Gastrocnemius medialis (tissue), 4 donors: ENCODE results near the gene LGALS9. TPM values are rescaled to one million over a fixed set of nuclear protein-coding genes. Genes with fewer than 3 reads are reported as not detected.

Experiments used
- ATAC-seq, 2 donors: fragments of 150-250 bp; one replicate each; pipeline ENCODE4 v1.9.1; 2016
- DNase-seq, 2 donors: peaks; one replicate each; pipeline ENCODE4 v3.0.0-alpha.2; 2019
- H3K27ac ChIP-seq, 4 donors: fragments of 200-600 bp; sonication (generic); 1 replicate in 1 of 4; 2 replicates in 3 of 4; pipeline ENCODE4 v1.5.1; 2016 to 2018; ENCODE audit warnings: mild to moderate bottlenecking in 2 of 4, moderate library complexity in 1 of 4
- H3K27me3 ChIP-seq, 3 donors: fragments of 200-600 bp; sonication (generic) in 2 of 3; 1 replicate in 1 of 3; 2 replicates in 2 of 3; pipeline versions ENCODE4 v1.5.1 to v1.6.0; 2016 to 2019; ENCODE audit warnings: mild to moderate bottlenecking in 1 of 3, moderate library complexity in 1 of 3
- H3K36me3 ChIP-seq, 2 donors: fragments of 200-600 bp; sonication (generic) in 1 of 2; one replicate each; pipeline ENCODE4 v1.5.1; 2017 to 2018
- H3K4me1 ChIP-seq, 2 donors: fragments of 200-600 bp; sonication (generic) in 1 of 2; one replicate each; pipeline ENCODE4 v1.5.1; 2016 to 2017; ENCODE audit warnings: mild to moderate bottlenecking in 2 of 2
- H3K4me3 ChIP-seq, 4 donors: fragments of 200-600 bp; sonication (generic) in 3 of 4; 1 replicate in 1 of 4; 2 replicates in 3 of 4; pipeline ENCODE4 v1.5.1; 2016 to 2019; ENCODE audit warnings: mild to moderate bottlenecking in 2 of 4
- H3K9me3 ChIP-seq, 3 donors: fragments of 200-600 bp; sonication (generic) in 2 of 3; 1 replicate in 1 of 3; 2 replicates in 2 of 3; pipeline ENCODE4 v1.5.1; 2016 to 2019
- CTCF ChIP-seq, 5 experiments: fragments of 450-650 bp in 3 of 5; fragments of 200-600 bp in 2 of 5; sonication (generic) in 2 of 5; IDR thresholded peaks in 4 of 5; conservative IDR thresholded peaks in 1 of 5; 1 replicate in 4 of 5; 2 replicates in 1 of 5; pipeline ENCODE4 v1.5.1; 2016 to 2019; ENCODE audit warnings: antibody characterized with exemption in 5 of 5, mild to moderate bottlenecking in 3 of 5, moderate library complexity in 3 of 5
- POLR2A ChIP-seq, 2 donors: fragments of 450-650 bp; IDR thresholded peaks; one replicate each; pipeline ENCODE4 v1.6.1; 2017; ENCODE audit warnings: antibody characterized with exemption in 2 of 2, mild to moderate bottlenecking in 2 of 2, moderate library complexity in 2 of 2
- in situ Hi-C, 4 donors: fragments of 200-750 bp; cut with MboI; loops; one replicate each; pipeline versions ENCODE4 v1.15.0 to v1.8.0; 2017; ENCODE audit warnings: low sequenced_read_pairs in 4 of 4
- intact Hi-C: fragments of 100-400 bp; cut with DNase I; formaldehyde crosslinking; loops from one replicate; pipeline ENCODE4 v1.15.1; 2023; ENCODE audit warnings: low total_unique reads
- total RNA-seq, 4 donors: library from RNA; depleted of rRNA; stranded (reverse); fragments of >200 nt; gene quantifications; one replicate each; pipeline versions ENCODE4 v1.1.0 to v1.2.3, GENCODE V29; 2016

The LGALS9 gene
- total RNA-seq, 4 donors from 2014 or later, result 2.4 to 20.3 (median 6.1) TPM

DNA sequence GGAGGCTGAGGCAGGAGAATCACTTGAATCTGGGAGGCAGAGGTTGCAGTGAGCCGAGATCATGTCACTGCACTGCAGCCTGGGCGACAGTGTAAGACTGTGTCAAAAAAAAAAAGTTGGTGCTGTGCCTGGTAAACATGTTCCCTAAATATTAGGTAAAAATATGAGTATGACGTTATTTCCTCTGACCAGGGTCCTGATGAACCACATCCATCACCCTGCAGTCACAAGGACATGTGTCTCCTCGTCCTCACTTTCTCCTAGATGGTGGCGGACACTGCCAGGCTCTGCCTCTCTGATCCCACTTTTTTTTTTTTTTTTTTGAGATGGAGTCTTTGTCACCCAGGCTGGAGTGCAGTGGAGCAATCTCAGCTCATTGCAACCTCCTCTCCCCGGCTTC is 28.7 kb downstream of the LGALS9 start:
- Histone ChIP-seq H3K27me3 (no peaks in the 10 kb centered on the region), H3K36me3 (no peaks in the 10 kb centered on the region), H3K4me1 (no peaks in the 10 kb centered on the region), H3K9me3 (no peaks in the 10 kb centered on the region), H3K27ac (no peak overlapping the region), H3K4me3 (no peak overlapping the region)
- in situ Hi-C loops, result loop anchor here in 2 of 4 donors (25.0 kb wide), 2 partner anchors 103 to 228 kb away; partner anchors contain the start of gene LYRM9 (in 1 of the 2)
- no peak for ATAC-seq
- no peak for DNase-seq
- intact Hi-C loops, result no loop called here
- TF ChIP-seq POLR2A (IDR thresholded peaks at IDR 0.05), result no peak
- no peak for TF ChIP-seq CTCF (IDR thresholded peaks at IDR 0.05 in 4 of 5, conservative IDR thresholded peaks at IDR 0.05 in 1 of 5)

- in situ Hi-C loops, result loop anchor here in 2 of 4 donors (25.0 kb wide), 2 partner anchors 102 to 227 kb away; partner anchors contain the start of gene LYRM9 (in 1 of the 2)
- intact Hi-C loops, result no loop called here
- H3K36me3 ChIP-seq, result no peaks in the 10 kb centered on the region
- H3K9me3 ChIP-seq, result no peaks in the 10 kb centered on the region
- TF ChIP-seq CTCF (IDR thresholded peaks at IDR 0.05 in 4 of 5, conservative IDR thresholded peaks at IDR 0.05 in 1 of 5) (no peak), POLR2A (IDR thresholded peaks at IDR 0.05) (no peak)
- DNase-seq, result no peak
- H3K27ac ChIP-seq, result no peak overlapping the region
- H3K4me3 ChIP-seq, result no peak overlapping the region
- no peaks in the 10 kb centered on the region for H3K27me3 ChIP-seq
- ATAC-seq, result no peak
- H3K4me1 ChIP-seq, result no peaks in the 10 kb centered on the region
Measured at GRCh38 chr17:27660436-27660835, 29.4 kb downstream of the LGALS9 start.

GRCh38 chr17:27663936-27664605 is 33.1 kb downstream of the LGALS9 start:
- TF ChIP-seq POLR2A (IDR thresholded peaks at IDR 0.05) (no peak), CTCF (IDR thresholded peaks at IDR 0.05 in 4 of 5, conservative IDR thresholded peaks at IDR 0.05 in 1 of 5) (no peak)
- DNase-seq, result no peak
- Histone ChIP-seq H3K27me3 (no peaks in the 10 kb centered on the region), H3K4me1 (no peaks in the 10 kb centered on the region), H3K27ac (no peak overlapping the region), H3K9me3 (no peaks in the 10 kb centered on the region), H3K36me3 (no peaks in the 10 kb centered on the region), H3K4me3 (no peak overlapping the region)
- ATAC-seq, result no peak
- intact Hi-C loops, result no loop called here
- in situ Hi-C loops, result loop anchor here in 2 of 4 donors (25.0 kb wide), 2 partner anchors 98 to 223 kb away; partner anchors contain the start of gene LYRM9 (in 1 of the 2)

- in situ Hi-C loops, result loop anchor here in 2 of 4 donors (25.0 kb wide), 2 partner anchors 98 to 223 kb away; partner anchors contain the start of gene LYRM9 (in 1 of the 2)
- Histone ChIP-seq H3K36me3 (no peaks in the 10 kb centered on the region), H3K4me1 (no peaks in the 10 kb centered on the region), H3K4me3 (no peak overlapping the region), H3K9me3 (no peaks in the 10 kb centered on the region), H3K27me3 (no peaks in the 10 kb centered on the region), H3K27ac (no peak overlapping the region)
- intact Hi-C loops, result no loop called here
- TF ChIP-seq CTCF (IDR thresholded peaks at IDR 0.05 in 4 of 5, conservative IDR thresholded peaks at IDR 0.05 in 1 of 5) (no peak), POLR2A (IDR thresholded peaks at IDR 0.05) (no peak)
- ATAC-seq (no peak), DNase-seq (no peak)
Measured at GRCh38 chr17:27664606-27664965, 33.6 kb downstream of the LGALS9 start.
